ENCODE measurements around the gene ZBTB40.

Gene ZBTB40

DNA sequence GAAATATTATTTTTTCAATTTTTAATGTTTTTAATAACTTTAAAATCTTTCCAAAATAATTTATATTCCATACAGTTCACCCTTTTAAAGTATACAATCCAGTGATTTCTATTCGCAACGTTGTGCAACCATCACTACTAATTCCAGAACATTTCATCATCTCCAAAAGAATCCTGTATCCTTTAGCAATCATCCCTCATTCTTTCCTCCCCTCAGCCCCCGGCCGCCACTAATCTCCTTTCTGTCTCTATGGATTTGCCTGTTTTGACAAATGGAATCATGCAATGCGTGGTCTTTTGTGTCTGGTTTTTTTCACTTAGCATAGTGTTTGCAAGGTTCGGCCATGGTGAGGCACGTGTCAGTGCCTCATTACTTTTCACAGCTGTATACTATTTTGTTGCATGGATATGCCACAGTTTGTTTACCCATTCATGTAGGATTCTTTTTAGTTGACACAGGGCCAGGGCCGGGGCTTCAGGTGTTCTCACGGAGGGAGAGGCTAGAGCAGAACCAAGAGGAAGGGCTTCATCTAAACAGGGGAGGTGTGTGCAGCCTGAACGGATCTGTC is 40.6 kb upstream of the ZBTB40 start:
- no peak overlapping the region for H3K27ac ChIP-seq
- TF ChIP-seq, protein P1, sequence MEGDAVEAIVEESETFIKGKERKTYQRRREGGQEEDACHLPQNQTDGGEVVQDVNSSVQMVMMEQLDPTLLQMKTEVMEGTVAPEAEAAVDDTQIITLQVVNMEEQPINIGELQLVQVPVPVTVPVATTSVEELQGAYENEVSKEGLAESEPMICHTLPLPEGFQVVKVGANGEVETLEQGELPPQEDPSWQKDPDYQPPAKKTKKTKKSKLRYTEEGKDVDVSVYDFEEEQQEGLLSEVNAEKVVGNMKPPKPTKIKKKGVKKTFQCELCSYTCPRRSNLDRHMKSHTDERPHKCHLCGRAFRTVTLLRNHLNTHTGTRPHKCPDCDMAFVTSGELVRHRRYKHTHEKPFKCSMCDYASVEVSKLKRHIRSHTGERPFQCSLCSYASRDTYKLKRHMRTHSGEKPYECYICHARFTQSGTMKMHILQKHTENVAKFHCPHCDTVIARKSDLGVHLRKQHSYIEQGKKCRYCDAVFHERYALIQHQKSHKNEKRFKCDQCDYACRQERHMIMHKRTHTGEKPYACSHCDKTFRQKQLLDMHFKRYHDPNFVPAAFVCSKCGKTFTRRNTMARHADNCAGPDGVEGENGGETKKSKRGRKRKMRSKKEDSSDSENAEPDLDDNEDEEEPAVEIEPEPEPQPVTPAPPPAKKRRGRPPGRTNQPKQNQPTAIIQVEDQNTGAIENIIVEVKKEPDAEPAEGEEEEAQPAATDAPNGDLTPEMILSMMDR (conservative IDR thresholded peaks at IDR 0.05): no peak

DNA sequence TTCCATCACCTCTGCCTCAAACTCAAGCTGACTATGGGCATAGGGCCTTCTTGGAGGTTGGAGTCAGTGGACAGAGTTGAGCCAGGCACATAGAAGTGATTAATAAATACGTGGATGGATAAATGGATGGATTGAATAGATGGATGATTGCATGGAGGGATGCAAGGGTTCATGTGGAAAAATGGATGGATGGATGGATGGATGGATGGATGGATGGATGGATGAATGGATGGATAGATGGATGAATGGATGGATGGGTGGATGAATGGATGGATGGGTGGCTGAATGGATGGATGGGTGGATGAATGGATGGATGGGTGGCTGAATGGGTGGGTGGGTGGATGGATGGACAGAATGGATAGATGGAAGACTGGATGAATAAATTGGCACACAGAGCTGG is 40.1 kb upstream of the ZBTB40 start:
- peak overlapping the region; percentile 84; the same call in 1 of the 2 replicates for H3K27ac ChIP-seq
- TF ChIP-seq, protein P1 (conservative IDR thresholded peaks at IDR 0.05): no peak

DNA sequence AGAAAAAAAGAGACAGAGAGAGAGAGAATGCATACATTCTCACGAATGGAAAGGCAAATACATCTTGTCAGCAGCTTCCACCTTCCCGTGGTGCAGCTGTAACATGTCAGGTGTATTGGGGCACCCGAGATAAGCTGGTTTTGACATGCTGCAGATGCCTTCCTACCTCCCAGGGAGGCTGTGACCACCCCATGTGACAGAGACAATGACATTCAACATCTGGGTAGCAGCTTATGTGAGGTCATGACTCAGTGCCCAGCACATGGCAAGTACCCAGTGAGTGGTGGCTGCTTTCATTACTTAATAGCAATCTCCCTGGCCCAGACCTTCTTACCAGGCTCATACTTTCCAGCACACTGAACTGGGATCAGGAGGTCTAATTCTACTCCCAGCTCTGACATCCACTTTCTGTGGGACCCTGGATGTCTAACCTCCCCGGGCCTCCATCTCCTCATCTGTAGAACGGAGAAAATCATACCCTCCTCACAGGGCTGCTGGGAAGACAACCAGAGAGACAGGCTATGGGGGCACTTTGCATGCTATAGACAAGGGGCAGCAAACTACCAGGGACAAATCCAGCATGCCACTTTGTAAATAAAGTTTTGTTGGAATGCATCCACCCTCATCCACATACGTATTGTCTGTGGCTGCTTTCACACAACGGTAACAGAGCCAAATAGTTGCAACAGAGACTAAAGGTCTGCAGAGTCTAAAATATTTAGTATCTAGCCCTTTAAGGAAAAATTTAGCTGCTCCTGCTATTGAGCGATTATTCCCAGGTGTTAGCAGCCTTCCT is 38.5 kb upstream of the ZBTB40 start:
- TF ChIP-seq, protein P1 (conservative IDR thresholded peaks at IDR 0.05): no peak
- H3K27ac ChIP-seq: peak overlapping the region; percentile 84

DNA sequence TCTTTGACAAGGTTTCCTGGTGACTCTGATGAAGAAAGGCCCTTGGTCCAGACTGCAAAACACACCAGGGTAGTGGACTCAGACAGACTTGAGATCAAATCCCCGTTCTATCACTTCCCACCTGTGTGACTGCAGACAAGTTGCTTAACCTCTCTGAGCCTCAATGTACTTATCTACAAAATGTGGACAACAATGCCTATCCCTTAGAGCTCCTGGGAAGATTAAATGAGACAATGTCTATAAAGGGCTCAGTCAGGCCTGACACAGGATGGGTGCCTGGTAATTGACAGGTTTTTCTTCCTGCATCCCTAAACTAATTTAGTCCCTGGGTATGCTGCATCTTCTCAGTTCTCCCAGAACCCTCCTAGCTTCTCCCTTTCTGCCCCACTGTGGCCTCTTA is 37.9 kb upstream of the ZBTB40 start:
- TF ChIP-seq, protein P1 (conservative IDR thresholded peaks at IDR 0.05): no peak
- peak overlapping the region; percentile 84 for H3K27ac ChIP-seq

DNA sequence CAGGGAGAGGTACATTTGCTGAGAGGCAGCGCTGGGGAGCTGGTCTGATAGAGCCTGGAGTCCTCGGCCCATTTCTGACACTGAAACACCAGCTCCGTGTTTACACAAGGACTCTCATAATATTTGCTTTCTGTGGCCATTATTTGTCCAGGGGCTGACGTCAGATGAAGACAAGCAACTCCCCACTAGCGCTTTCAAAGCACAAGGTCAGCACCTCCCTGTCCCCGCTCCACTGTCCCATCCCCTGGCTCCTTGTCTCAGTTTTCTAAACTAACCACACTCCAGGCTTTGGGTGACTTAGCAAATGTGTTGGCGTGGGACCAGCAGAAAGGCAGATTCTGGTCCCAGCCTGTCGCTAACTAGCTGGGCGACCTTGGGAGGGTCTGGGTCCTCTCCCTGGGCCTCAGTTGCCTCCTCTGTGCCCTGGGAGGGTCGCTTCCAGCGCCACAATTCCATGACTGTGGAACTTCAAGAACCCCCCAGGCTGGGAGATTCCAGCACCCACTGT is 37.4 kb upstream of the ZBTB40 start:
- TF ChIP-seq, protein P1 (conservative IDR thresholded peaks at IDR 0.05): no peak
- H3K27ac ChIP-seq: peak overlapping the region; percentile 84

GRCh38 chr1:22415489-22415888 is 36.2 kb upstream of the ZBTB40 start:
- TF ChIP-seq, protein P1 (conservative IDR thresholded peaks at IDR 0.05): no peak
- H3K27ac ChIP-seq: peak overlapping the region; percentile 84; the same call in 1 of the 2 replicates

- H3K27ac ChIP-seq: peak overlapping the region; percentile 84; the same call in 1 of the 2 replicates
- TF ChIP-seq, protein P1 (conservative IDR thresholded peaks at IDR 0.05): peak; percentile 94
Measured at GRCh38 chr1:22416555-22417454, 34.8 kb upstream of the ZBTB40 start.
